Spleen (tissue), 11 donors: ENCODE data around the gene TUBB1. TPM values are rescaled to one million over a fixed set of nuclear protein-coding genes. Genes with fewer than 3 reads are reported as not detected.

Source experiments
- DNase-seq: peaks from one replicate; pipeline ENCODE4 v3.0.0-alpha.2; 2020
- H3K27ac ChIP-seq, 8 donors: fragments of 200-600 bp; sonication (generic) in 7 of 8; 1 replicate in 4 of 8; 2 replicates in 4 of 8; pipeline versions ENCODE4 v1.5.0 to v1.8.0; 2016 to 2021; ENCODE audit warnings: inconsistent platforms in 4 of 8, mild to moderate bottlenecking in 4 of 8, moderate library complexity in 1 of 8
- H3K27me3 ChIP-seq, 7 donors: fragments of 200-600 bp; sonication (generic) in 6 of 7; replicated peaks in 1 of 7; 1 replicate in 4 of 7; 2 replicates in 3 of 7; pipeline versions ENCODE4 v1.5.0 to v1.8.0; 2016 to 2021; ENCODE audit warnings: inconsistent platforms in 3 of 7, mild to moderate bottlenecking in 1 of 7
- H3K36me3 ChIP-seq, 6 donors: fragments of 200-600 bp; sonication (generic) in 5 of 6; 1 replicate in 4 of 6; 2 replicates in 2 of 6; pipeline versions ENCODE4 v1.5.0 to v1.8.0; 2016 to 2021; ENCODE audit warnings: inconsistent platforms in 2 of 6
- H3K4me1 ChIP-seq, 6 donors: fragments of 200-600 bp; sonication (generic) in 5 of 6; 1 replicate in 3 of 6; 2 replicates in 3 of 6; pipeline versions ENCODE4 v1.5.0 to v1.8.0; 2016 to 2021; ENCODE audit warnings: inconsistent platforms in 3 of 6
- H3K4me3 ChIP-seq, 8 donors: fragments of 200-600 bp; sonication (generic) in 7 of 8; 1 replicate in 4 of 8; 2 replicates in 4 of 8; pipeline versions ENCODE4 v1.5.0 to v1.8.0; 2016 to 2021; ENCODE audit warnings: inconsistent platforms in 4 of 8, mild to moderate bottlenecking in 4 of 8, moderate library complexity in 2 of 8
- H3K9me3 ChIP-seq, 8 donors: fragments of 200-600 bp; sonication (generic) in 7 of 8; 1 replicate in 4 of 8; 2 replicates in 4 of 8; pipeline versions ENCODE4 v1.5.0 to v1.8.0; 2016 to 2021; ENCODE audit warnings: inconsistent platforms in 4 of 8
- CTCF ChIP-seq, 11 experiments: fragments of 200-600 bp in 7 of 11; fragments of 450-650 bp in 4 of 11; sonication (generic) in 4 of 11; IDR thresholded peaks in 8 of 11; conservative IDR thresholded peaks in 3 of 11; 1 replicate in 7 of 11; 2 replicates in 4 of 11; pipeline versions ENCODE4 v1.4.0 to v1.8.0; 2016 to 2021; ENCODE audit warnings: antibody characterized with exemption in 11 of 11, inconsistent platforms in 4 of 11, mild to moderate bottlenecking in 1 of 11
- POLR2A ChIP-seq, 3 donors: fragments of 450-650 bp; IDR thresholded peaks; one replicate each; pipeline ENCODE4 v1.5.1; 2017; ENCODE audit warnings: antibody characterized with exemption in 3 of 3, mild to moderate bottlenecking in 1 of 3
- POLR2AphosphoS5 ChIP-seq, 3 donors: sonication (generic); formaldehyde crosslinking; IDR thresholded peaks; one replicate each; pipeline ENCODE4 v1.5.1; 2017; ENCODE audit warnings: antibody characterized with exemption in 3 of 3
- WGBS, 5 donors: extraction: QIAGEN DNeasy Blood & Tissue Kit in 3 of 5; methylation state at CpG; one replicate each; pipeline versions ENCODE4 v1.1.5 to v1.1.7; 2013 to 2018; 5-methylcytosine and 5-hydroxymethylcytosine counted together
- intact Hi-C: fragments of 100-400 bp; cut with DNase I; formaldehyde crosslinking; loops from one replicate; pipeline ENCODE4 v1.15.0; 2023; ENCODE audit warnings: low total_unique reads
- polyA plus RNA-seq, 3 donors: library from polyadenylated mRNA; stranded (reverse); fragments of 200-250 nt; gene quantifications; one replicate each; pipeline ENCODE4 v1.2.1, GENCODE V29; 2013
- total RNA-seq, 7 donors: library from RNA; depleted of rRNA in 3 of 7; stranded (reverse); fragments of >200 nt in 3 of 7; fragmentation: NEBNext Ultra II Directional in 4 of 7; extraction: Animal tissue kit (Norgen Biotek cat#: 25700) in 4 of 7; gene quantifications; one replicate each; pipeline versions ENCODE4 v1.1.0 to v1.2.1, GENCODE V29; 2016 to 2021
- donor health status: healthy with polysubstance abuse.
- donor health status: DM: no; HTN: no; CAD: no; lungs with moderate emphysema.
- donor health status: DM: no; HTN: no; CAD: no.
- donor health status: Bipolar disorder and iron deficiency.
- donor health status: healthy.
- donor health status: DM: no; HTN: no; CAD: no.
- donor health status: DM: yes; HTN: yes; CAD: no.

The TUBB1 gene
- total and polyA plus RNA-seq, 10 donors = 0.63 to 34.3 (median 19.7) TPM

- Histone ChIP-seq H3K27ac (no peak overlapping the region), H3K36me3 (peaks cover 10 to 100% (median 89%) of the 10 kb centered on the region in 6 donors), H3K9me3 (no peaks in the 10 kb centered on the region), H3K4me1 (peaks cover 8 to 62% (median 29%) of the 10 kb centered on the region in 6 donors), H3K4me3 (no peak overlapping the region), H3K27me3 (no peaks in the 10 kb centered on the region)
- TF ChIP-seq POLR2AphosphoS5 (IDR thresholded peaks at IDR 0.05) = no peak
- TF ChIP-seq POLR2A (IDR thresholded peaks at IDR 0.05) = no peak
- TF ChIP-seq CTCF (IDR thresholded peaks at IDR 0.05 in 8 of 11, conservative IDR thresholded peaks at IDR 0.05 in 3 of 11) = no peak
- intact Hi-C loops = no loop called here
- 93 to 95% (median 94%) methylated on average over 11 of the region's 11 CpGs for WGBS, 5 donors
- DNase-seq = no peak
Observed at GRCh38 chr20:58998656-58999055, 20.6 kb upstream of the TUBB1 start.

- no peak overlapping the region for H3K27ac ChIP-seq
- peaks cover 21 to 63% (median 34%) of the 10 kb centered on the region in 6 donors for H3K4me1 ChIP-seq
- H3K27me3 ChIP-seq = no peaks in the 10 kb centered on the region
- TF ChIP-seq POLR2A (IDR thresholded peaks at IDR 0.05) (no peak), POLR2AphosphoS5 (IDR thresholded peaks at IDR 0.05) (no peak), CTCF (IDR thresholded peaks at IDR 0.05 in 8 of 11, conservative IDR thresholded peaks at IDR 0.05 in 3 of 11) (no peak)
- H3K36me3 ChIP-seq = peaks cover 10 to 92% (median 74%) of the 10 kb centered on the region in 6 donors
- WGBS, 5 donors = 61 to 79% (median 72%) methylated on average over 3 of the region's 3 CpGs
- no peak for DNase-seq
- no peaks in the 10 kb centered on the region for H3K9me3 ChIP-seq
- H3K4me3 ChIP-seq = no peak overlapping the region
- intact Hi-C loops = loop anchor here (10.0 kb wide), 1 partner anchor 106 kb away; no protein-coding TSS in a partner anchor
Observed at GRCh38 chr20:59000326-59000725, 18.9 kb upstream of the TUBB1 start.

GRCh38 chr20:59001068-59001448 is 18.2 kb upstream of the TUBB1 start:
- Histone ChIP-seq H3K9me3 (no peaks in the 10 kb centered on the region), H3K36me3 (peaks cover 10 to 85% (median 67%) of the 10 kb centered on the region in 6 donors), H3K4me3 (no peak overlapping the region), H3K27ac (peak overlapping the region in 1 of 8 donors; percentile 97), H3K27me3 (no peaks in the 10 kb centered on the region), H3K4me1 (peaks cover 27 to 64% (median 42%) of the 10 kb centered on the region in 6 donors)
- 87 to 94% (median 88%) methylated on average over 11 to 13 of the region's 13 CpGs for WGBS, 5 donors
- TF ChIP-seq POLR2AphosphoS5 (IDR thresholded peaks at IDR 0.05) = peak in 1 of 3 donors; percentile 48
- no peak for TF ChIP-seq CTCF (IDR thresholded peaks at IDR 0.05 in 8 of 11, conservative IDR thresholded peaks at IDR 0.05 in 3 of 11)
- TF ChIP-seq POLR2A (IDR thresholded peaks at IDR 0.05) = no peak
- intact Hi-C loops = loop anchor here (10.0 kb wide), 1 partner anchor 106 kb away; no protein-coding TSS in a partner anchor
- no peak for DNase-seq

GRCh38 chr20:59001449-59002171 is 17.6 kb upstream of the TUBB1 start:
- intact Hi-C loops = loop anchor here (10.0 kb wide), 1 partner anchor 107 kb away; no protein-coding TSS in a partner anchor
- H3K4me1 ChIP-seq = peaks cover 29 to 64% (median 46%) of the 10 kb centered on the region in 6 donors
- peaks cover 7 to 79% (median 61%) of the 10 kb centered on the region in 6 donors for H3K36me3 ChIP-seq
- no peaks in the 10 kb centered on the region for H3K9me3 ChIP-seq
- DNase-seq = no peak
- H3K27me3 ChIP-seq = no peaks in the 10 kb centered on the region
- peak overlapping the region in 3 of 8 donors; percentile 18 to 98 (median 97) for H3K27ac ChIP-seq
- H3K4me3 ChIP-seq = peak overlapping the region in 1 of 8 donors; percentile 82
- 84 to 97% (median 92%) methylated on average over 24 to 27 of the region's 27 CpGs for WGBS, 5 donors
- TF ChIP-seq POLR2AphosphoS5 (IDR thresholded peaks at IDR 0.05) = peak in 1 of 3 donors; percentile 62
- TF ChIP-seq POLR2A (IDR thresholded peaks at IDR 0.05) = no peak
- no peak for TF ChIP-seq CTCF (IDR thresholded peaks at IDR 0.05 in 8 of 11, conservative IDR thresholded peaks at IDR 0.05 in 3 of 11)
